OCI-M2 (cell line): ENCODE results near the gene TESMIN.

Source experiments
- DNase-seq: peaks from one replicate; lab custom pipeline; 2025; ENCODE audit not compliant: unreplicated experiment; lab: John Stamatoyannopoulos, UW

The TESMIN gene

GRCh38 chr11:68762481-68762880, 11.2 kb upstream of the TESMIN start:
- no peak for DNase-seq

- DNase-seq: no peak
Measured at GRCh38 chr11:68761801-68762200, 10.5 kb upstream of the TESMIN start.

GRCh38 chr11:68759991-68760390, 8.7 kb upstream of the TESMIN start:
- no peak for DNase-seq

- no peak for DNase-seq
Measured at GRCh38 chr11:68757711-68758110, 6.4 kb upstream of the TESMIN start.

GRCh38 chr11:68756171-68756766, 4.9 kb upstream of the TESMIN start:
- DNase-seq: no peak

GRCh38 chr11:68753300-68753699, 2.0 kb upstream of the TESMIN start:
- no peak for DNase-seq

- DNase-seq: no peak
Measured at GRCh38 chr11:68751004-68751325, 355 bp downstream of the TESMIN start.

GRCh38 chr11:68750195-68751003, 921 bp downstream of the TESMIN start:
- no peak for DNase-seq

GRCh38 chr11:68749229-68750123, 1.8 kb downstream of the TESMIN start:
- DNase-seq: no peak

GRCh38 chr11:68748061-68748460, 3.3 kb downstream of the TESMIN start:
- no peak for DNase-seq

- no peak for DNase-seq
Measured at GRCh38 chr11:68743539-68743938, 7.8 kb downstream of the TESMIN start.

GRCh38 chr11:68741463-68741862, 9.9 kb downstream of the TESMIN start:
- DNase-seq: no peak

- DNase-seq: no peak
Measured at GRCh38 chr11:68735646-68736045, 15.7 kb downstream of the TESMIN start.

GRCh38 chr11:68735125-68735524, 16.2 kb downstream of the TESMIN start:
- DNase-seq: no peak

GRCh38 chr11:68734111-68734510, 17.2 kb downstream of the TESMIN start:
- DNase-seq: no peak

- DNase-seq: no peak
Measured at GRCh38 chr11:68727783-68728182, 23.5 kb downstream of the TESMIN start.

GRCh38 chr11:68724293-68724692, 27.0 kb downstream of the TESMIN start:
- no peak for DNase-seq

- DNase-seq: no peak
Measured at GRCh38 chr11:68722143-68722542, 29.2 kb downstream of the TESMIN start.

GRCh38 chr11:68721075-68721474, 30.2 kb downstream of the TESMIN start:
- no peak for DNase-seq

GRCh38 chr11:68715456-68716122, 35.7 kb downstream of the TESMIN start:
- DNase-seq: no peak
